Umbilical cord (tissue), 2 donors: ENCODE results near the gene EPC1. TPM values are rescaled to one million over a fixed set of nuclear protein-coding genes. Genes with fewer than 3 reads are reported as not detected.
"Not testable (repeated sequence)": the region's sequence is repeated elsewhere in the genome, so short reads cannot be mapped to it uniquely, and the experiment has no call there.

Experiments
- DNase-seq: peaks from one replicate; pipeline ENCODE4 v3.0.0-alpha.2; 2015; ENCODE audit warnings: low spot score
- total RNA-seq: library from RNA; depleted of rRNA; stranded (reverse); fragments of >200 nt; gene quantifications from one replicate; pipeline ENCODE4 v1.2.3, GENCODE V29; 2014; ENCODE audit warnings: low replicate concordance; ENCODE audit not compliant: insufficient read depth

Gene EPC1
- total RNA-seq, 1 donor from 2014 or later: 51.0 TPM

DNA sequence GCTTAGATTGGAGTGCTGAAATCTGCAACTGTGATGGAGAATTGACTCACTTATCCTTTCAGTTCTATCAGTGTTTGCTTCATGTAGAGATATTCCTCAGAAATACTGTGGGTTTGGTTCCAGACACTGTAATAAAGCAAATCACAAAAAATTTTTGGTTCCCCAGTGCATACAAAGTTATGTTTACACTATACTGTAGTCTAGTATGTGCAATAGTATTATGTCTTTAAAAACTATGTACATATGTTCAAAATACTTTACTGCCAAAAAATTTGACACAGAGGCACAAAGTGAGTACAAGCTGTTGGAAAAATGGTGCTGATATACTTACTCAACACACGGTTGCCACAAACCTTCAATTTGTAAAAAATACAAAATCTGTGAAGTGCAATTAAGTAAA, 112.5 kb downstream of the EPC1 start:
- no peak for DNase-seq

DNA sequence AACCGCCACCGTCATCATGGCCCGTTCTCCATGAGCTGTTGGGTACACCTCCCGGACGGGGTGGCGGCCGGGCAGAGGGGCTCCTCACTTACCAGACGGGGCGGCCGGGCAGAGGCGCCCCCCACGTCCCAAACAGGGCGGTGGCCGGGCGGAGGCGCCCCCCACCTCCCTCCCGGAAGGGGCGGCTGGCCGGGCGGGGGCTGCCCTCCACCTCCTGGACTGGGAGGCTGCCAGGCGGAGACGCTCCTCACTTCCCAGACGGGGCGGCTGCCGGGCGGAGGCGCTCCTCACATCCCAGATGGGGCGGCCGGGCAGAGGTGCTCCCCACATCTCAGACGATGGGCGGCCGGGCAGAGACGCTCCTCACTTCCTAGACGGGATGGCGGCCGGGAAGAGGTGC, 113.6 kb downstream of the EPC1 start:
- not testable (repeated sequence) for DNase-seq

DNA sequence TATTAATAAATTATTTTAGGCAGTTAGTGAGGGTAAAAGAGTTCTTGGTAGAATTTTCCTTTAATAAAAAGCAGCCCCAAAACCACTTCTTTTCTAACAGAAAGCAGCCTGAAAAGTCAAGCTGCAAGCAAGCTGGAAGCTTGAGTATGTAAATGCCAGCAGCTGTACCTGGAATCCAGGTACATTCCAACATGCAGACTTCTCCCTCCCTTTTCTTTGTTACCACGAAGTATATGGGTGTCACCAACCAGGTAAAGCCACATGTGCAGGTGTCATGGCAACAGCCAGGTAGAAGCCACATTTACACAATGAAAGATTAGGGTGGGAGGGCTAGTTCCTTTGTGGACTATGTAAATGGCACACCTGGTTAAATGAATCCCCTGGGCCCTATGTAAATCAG, 114.6 kb downstream of the EPC1 start:
- no peak for DNase-seq

DNA sequence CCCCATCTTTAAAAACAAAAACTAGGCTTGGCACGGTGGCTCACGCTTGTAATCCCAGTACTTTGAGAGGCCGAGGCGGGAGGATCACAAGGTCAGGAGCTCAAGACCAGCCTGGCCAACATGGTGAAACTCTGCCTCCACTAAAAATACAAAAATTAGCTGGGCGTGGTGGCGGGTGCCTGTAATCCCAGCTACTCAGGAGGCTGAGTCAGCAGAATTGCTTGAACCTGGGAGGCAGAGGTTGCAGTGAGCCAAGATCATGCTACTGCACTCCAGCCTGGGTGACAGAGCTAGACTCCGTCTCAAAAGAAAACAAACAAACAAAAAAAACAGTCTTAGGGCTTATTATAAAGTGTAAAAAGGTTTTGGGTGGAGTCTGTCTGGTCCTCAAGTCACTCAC, 117.2 kb downstream of the EPC1 start:
- DNase-seq: not testable (repeated sequence)

DNA sequence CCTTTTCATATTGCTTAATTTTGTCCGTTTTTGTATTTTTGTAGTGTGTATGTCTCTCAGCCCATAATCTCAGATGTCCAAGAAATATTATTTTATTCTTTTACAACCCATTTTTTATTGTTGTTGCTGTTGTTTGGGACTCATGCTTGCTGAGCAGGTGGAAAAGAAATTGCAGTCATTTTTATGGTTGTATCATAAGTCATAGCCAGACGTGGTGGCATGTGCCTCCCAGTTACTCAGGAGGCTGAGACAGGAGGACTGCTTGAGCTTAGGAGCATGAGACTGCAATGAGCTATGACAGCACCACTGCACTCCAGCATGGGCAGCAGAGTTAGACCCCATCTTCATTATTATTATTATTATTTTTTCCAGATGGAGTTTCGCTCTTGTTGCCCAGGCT, 117.8 kb downstream of the EPC1 start:
- DNase-seq: no peak

DNA sequence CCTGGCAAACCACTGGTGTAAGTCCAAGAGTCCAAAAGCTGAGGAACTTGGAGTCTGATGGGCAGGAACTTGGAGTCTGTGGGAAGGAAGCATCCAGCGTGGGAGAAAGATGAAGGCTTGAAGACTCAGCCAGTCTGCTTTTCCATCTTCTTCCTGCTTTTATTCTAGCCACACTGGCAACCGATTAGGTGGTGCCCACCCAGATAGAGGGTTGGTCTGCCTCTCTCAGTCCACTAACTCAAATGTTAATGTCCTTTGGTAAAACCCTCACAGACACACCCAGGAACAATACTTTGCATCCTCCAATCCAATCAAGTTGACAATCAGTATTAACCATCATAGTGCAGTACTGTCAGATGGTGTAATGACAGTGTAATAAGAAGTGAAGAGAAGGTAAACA, 119.2 kb downstream of the EPC1 start:
- no peak for DNase-seq

DNA sequence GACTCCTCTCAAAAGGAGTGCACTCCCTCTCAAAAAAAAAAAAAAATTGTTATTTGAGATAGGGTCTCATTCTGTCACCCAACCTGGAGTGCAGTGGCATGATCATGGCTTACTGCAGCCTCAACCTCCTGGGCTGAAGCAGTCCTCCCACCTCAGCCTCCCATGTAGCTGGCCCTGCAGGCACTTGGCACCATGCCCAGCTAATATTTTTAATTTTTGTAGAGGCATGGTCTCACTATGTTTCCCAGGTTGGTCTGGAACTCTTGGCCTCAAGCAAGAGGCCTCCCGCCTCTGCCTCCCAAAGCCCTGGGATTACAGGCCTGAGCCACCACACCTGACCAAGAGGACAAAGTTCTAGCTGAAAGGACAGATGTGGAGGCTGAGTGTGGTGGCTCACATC, 120.3 kb downstream of the EPC1 start:
- no peak for DNase-seq

DNA sequence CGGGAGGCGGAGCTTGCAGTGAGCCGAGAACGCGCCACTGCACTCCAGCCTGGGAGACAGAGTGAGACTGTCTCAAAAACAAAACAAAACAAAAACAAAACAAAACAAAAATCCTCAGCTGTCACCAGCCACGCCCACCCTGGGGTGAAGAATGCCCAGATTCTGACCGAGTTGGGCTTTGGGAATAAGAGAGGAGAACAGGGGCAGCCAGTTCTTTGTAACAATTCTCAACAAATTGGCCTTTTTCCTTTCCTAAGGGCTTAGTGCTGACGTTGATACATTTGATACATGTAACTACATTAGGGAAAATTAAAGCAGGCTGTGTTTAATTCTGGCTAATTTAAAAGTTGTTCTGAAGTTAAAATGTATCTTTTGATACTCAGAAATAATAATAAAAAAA, 121.0 kb downstream of the EPC1 start:
- no peak for DNase-seq

DNA sequence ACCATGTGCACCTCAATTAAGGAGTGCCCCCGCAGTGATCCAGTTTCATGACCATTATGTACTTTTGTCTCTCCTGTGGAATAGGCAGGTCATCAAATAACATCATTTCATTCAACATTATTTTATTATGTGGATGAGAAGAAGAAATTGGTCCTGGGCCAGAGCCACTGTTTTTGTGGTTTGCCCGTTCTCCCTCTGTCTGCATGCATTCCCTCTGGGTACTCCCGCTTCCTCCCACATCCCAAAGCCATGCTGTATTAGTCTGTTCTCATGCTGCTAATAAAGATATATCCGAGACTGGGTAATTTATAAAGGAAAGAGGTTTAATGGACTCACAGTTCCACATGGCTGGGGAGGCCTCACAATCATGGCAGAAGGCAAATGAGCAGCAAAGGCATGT, 124.6 kb downstream of the EPC1 start:
- DNase-seq: not testable (repeated sequence)

DNA sequence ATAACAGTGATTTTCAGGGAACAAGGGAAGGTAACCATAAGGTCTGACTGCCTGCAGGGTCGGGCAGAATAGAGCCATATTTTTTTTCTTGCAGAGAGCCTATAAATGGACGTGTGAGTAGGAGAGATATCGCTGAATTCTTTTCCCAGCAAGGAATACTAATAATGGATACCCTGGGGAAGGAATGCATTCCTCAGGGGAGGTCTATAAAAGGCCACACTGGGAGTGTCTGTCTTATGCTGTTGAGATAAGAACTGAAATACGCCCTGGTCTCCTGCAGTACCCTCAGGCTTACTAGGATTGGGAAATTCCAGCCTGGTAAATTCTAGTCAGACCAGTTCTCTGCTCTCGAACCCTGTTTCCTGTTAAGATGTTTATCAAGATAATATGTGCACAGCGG, 127.8 kb downstream of the EPC1 start:
- not testable (repeated sequence) for DNase-seq

DNA sequence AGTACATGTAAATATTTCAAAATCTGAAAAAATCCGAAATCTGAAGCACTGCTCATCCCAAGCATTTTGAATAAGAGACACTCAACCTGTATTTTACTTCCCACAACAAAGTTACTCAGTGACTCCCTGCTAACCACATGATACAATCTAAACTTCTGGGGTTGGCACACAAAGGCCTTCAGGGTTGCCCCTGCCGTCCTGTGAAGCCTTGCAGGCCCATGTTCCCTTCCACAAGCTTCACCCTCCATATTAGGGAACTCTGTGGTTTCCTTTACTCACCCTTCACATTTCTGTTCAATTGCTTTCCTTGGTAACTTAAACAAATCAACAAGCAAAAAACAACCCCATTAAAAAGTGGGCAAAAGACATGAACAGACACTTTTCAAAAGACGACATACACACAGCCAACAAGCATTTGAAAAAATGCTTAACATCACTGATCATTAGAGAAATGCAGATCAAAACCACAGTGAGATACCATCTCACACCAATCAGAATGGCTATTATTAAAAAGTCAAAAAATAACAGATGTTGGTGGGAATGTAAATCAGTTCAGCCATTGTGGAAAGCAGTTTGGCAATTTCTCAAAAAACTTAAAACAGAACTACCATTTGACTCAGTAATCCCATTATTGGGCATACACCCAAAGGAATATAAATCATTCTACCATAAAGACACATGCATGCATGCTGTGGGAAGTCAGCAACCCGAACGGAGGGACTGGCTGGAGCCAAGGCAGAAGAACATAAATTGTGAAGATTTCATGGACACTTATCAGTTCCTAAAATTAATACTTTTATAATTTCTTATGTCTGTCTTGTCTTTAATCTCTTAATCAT, 128.5 kb downstream of the EPC1 start:
- DNase-seq: not testable (repeated sequence)

Other genes starting within 250 kb of the EPC1 start
- 85.0 TPM for gene CCDC7, start 99.0 kb upstream of the EPC1 start, total RNA-seq